ENCODE measurements around the gene IFITM5. TPM values are rescaled to one million over a fixed set of nuclear protein-coding genes. Genes with fewer than 3 reads are reported as not detected.

The IFITM5 gene
- polyA plus RNA-seq, 3 donors: not detected

DNA sequence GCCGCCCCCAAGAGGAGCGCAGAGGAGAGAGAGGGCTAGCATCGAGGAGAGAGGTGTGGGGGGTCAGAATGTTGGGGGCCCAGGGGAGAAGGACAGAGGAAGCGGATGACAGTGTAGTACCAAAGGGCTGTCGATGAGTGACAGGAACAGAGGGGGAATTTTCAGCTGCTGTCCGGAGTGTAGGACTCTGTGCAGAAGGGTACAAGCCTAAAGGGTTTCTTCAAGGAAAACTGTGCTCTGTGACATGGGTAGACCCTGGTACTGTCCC is 26.5 kb downstream of the IFITM5 start:
- Histone ChIP-seq H3K9ac (ENCODE audit: insufficient read depth, low read length, poor library complexity, severe bottlenecking) (no peak overlapping the region), H2AFZ (ENCODE audit: insufficient read depth, low read depth, low read length, poor library complexity, severe bottlenecking) (no peak overlapping the region), H3K4me2 (replicated peaks; ENCODE audit: extremely low read depth, low read length, poor library complexity, severe bottlenecking) (no peak overlapping the region), H3K36me3 (replicated peaks in 1 of 2; ENCODE audit: control insufficient read depth in 1 of 2, insufficient read depth in 2 of 2, low read length in 2 of 2) (no peaks in the 10 kb centered on the region), H3K4me3 (replicated peaks in 1 of 3; ENCODE audit: low read depth in 2 of 3, low read length in 3 of 3) (no peak overlapping the region), H3K4me1 (ENCODE audit: control insufficient read depth in 1 of 2, insufficient read depth in 2 of 2, low read length in 2 of 2) (peaks cover 37 to 41% of the 10 kb centered on the region in 2 donors), H3K79me2 (ENCODE audit: insufficient read depth, low read length) (no peaks in the 10 kb centered on the region), H3K9me3 (replicated peaks in 1 of 2; ENCODE audit: control insufficient read depth in 1 of 2, insufficient read depth in 1 of 2, low read length in 2 of 2) (no peaks in the 10 kb centered on the region), H4K20me1 (ENCODE audit: insufficient read depth, low read length) (no peaks in the 10 kb centered on the region), H3K27me3 (ENCODE audit: control insufficient read depth in 2 of 2, insufficient read depth in 2 of 2, low read length in 2 of 2) (peaks cover 0 to 8% of the 10 kb centered on the region in 2 donors), H3K27ac (ENCODE audit: low read depth in 1 of 2, low read length in 2 of 2) (no peak overlapping the region)
- intact Hi-C loops (cut with micrococcal nuclease): no loop called here
- Mint-ChIP-seq H3K4me1 (peaks cover 38% of the 10 kb centered on the region), H3K4me3 (no peak overlapping the region), H3K27ac (no peak overlapping the region), H3K36me3 (peaks cover 0 to 7% of the 10 kb centered on the region in 2 donors), H3K27me3 (ENCODE audit: low read depth in 3 of 3) (peaks cover 9 to 13% (median 11%) of the 10 kb centered on the region in 3 donors), H3K9me3 (peaks cover 0 to 10% (median 3%) of the 10 kb centered on the region in 7 donors)
- 97% methylated on average over 6 of the region's 6 CpGs for WGBS (ENCODE audit: insufficient coverage)
- no peak for DNase-seq
- TF ChIP-seq CTCF (IDR thresholded peaks at IDR 0.05): no peak

GRCh38 chr11:272195-272930 is 27.0 kb downstream of the IFITM5 start:
- no peaks in the 10 kb centered on the region for H4K20me1 ChIP-seq (ENCODE audit: insufficient read depth, low read length)
- H3K9me3 ChIP-seq (replicated peaks in 1 of 2; ENCODE audit: control insufficient read depth in 1 of 2, insufficient read depth in 1 of 2, low read length in 2 of 2): no peaks in the 10 kb centered on the region
- 91% methylated on average over 20 of the region's 22 CpGs for WGBS (ENCODE audit: insufficient coverage)
- H3K27ac ChIP-seq (ENCODE audit: low read depth in 1 of 2, low read length in 2 of 2): no peak overlapping the region
- intact Hi-C loops (cut with micrococcal nuclease): no loop called here
- TF ChIP-seq CTCF (IDR thresholded peaks at IDR 0.05): no peak
- peaks cover 0 to 6% (median 3%) of the 10 kb centered on the region in 7 donors for H3K9me3 Mint-ChIP-seq
- H3K9ac ChIP-seq (ENCODE audit: insufficient read depth, low read length, poor library complexity, severe bottlenecking): no peak overlapping the region
- H3K27me3 ChIP-seq (ENCODE audit: control insufficient read depth in 2 of 2, insufficient read depth in 2 of 2, low read length in 2 of 2): peaks cover 0 to 3% of the 10 kb centered on the region in 2 donors
- H3K4me3 Mint-ChIP-seq: no peak overlapping the region
- H3K27ac Mint-ChIP-seq: peak overlapping the region in 1 of 7 donors; percentile 3
- H3K4me1 Mint-ChIP-seq: peaks cover 39% of the 10 kb centered on the region
- no peak overlapping the region for H2AFZ ChIP-seq (ENCODE audit: insufficient read depth, low read depth, low read length, poor library complexity, severe bottlenecking)
- DNase-seq: no peak
- H3K27me3 Mint-ChIP-seq (ENCODE audit: low read depth in 3 of 3): peaks cover 7 to 9% (median 7%) of the 10 kb centered on the region in 3 donors
- H3K4me1 ChIP-seq (ENCODE audit: control insufficient read depth in 1 of 2, insufficient read depth in 2 of 2, low read length in 2 of 2): peaks cover 41 to 45% of the 10 kb centered on the region in 2 donors
- H3K4me2 ChIP-seq (replicated peaks; ENCODE audit: extremely low read depth, low read length, poor library complexity, severe bottlenecking): no peak overlapping the region
- peaks cover 0 to 7% of the 10 kb centered on the region in 2 donors for H3K36me3 Mint-ChIP-seq
- no peak overlapping the region for H3K4me3 ChIP-seq (replicated peaks in 1 of 3; ENCODE audit: low read depth in 2 of 3, low read length in 3 of 3)
- no peaks in the 10 kb centered on the region for H3K36me3 ChIP-seq (replicated peaks in 1 of 2; ENCODE audit: control insufficient read depth in 1 of 2, insufficient read depth in 2 of 2, low read length in 2 of 2)
- H3K79me2 ChIP-seq (ENCODE audit: insufficient read depth, low read length): no peaks in the 10 kb centered on the region
